ENCODE results near the gene TDRKH.
"Not testable (repeated sequence)": the region's sequence is repeated elsewhere in the genome, so short reads cannot be mapped to it uniquely, and the experiment has no call there.

Gene TDRKH

DNA sequence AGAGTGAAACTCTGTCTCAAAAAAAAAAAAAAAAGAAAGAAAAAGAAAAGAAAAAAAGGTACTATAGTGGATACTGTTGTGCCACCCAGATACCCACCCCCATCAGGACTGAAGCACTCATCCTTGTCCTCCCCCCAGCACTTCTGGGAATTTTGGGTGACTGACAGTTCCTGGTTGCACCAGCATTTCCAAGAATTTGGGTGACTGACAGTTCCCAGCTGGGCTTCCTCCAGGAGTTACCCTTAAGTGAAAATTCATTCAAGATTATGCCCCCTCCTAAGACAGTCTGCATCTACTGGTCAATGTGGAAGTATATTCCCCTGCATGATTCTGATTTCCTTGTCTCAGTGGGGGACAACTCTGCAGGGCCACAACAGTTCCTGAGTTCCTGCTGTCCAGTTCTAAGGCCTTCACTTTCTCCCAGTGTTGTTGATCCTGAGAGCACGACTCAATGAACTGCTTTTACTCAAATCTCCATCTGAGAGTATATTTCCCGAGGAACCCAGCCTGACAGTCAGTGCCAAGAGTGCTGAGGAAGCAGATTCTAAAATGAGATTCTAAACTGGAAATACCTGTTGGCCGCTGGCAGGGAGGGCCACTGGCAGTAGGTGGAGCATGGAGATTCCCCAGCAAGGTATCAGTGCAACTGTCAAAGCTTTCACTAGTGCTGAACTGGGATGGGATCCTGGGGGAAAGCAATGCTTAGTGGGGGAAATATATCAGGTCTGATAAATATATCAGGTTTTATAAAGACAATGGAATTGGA is 50.5 kb downstream of the TDRKH start:
- no peak overlapping the region for H3K4me3 ChIP-seq (ENCODE audit: control insufficient read depth, low read depth, low read length)
- DNase-seq (ENCODE audit: low read depth) = no peak
- TF ChIP-seq, protein P1, sequence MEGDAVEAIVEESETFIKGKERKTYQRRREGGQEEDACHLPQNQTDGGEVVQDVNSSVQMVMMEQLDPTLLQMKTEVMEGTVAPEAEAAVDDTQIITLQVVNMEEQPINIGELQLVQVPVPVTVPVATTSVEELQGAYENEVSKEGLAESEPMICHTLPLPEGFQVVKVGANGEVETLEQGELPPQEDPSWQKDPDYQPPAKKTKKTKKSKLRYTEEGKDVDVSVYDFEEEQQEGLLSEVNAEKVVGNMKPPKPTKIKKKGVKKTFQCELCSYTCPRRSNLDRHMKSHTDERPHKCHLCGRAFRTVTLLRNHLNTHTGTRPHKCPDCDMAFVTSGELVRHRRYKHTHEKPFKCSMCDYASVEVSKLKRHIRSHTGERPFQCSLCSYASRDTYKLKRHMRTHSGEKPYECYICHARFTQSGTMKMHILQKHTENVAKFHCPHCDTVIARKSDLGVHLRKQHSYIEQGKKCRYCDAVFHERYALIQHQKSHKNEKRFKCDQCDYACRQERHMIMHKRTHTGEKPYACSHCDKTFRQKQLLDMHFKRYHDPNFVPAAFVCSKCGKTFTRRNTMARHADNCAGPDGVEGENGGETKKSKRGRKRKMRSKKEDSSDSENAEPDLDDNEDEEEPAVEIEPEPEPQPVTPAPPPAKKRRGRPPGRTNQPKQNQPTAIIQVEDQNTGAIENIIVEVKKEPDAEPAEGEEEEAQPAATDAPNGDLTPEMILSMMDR (IDR thresholded peaks at IDR 0.05; ENCODE audit: control insufficient read depth, insufficient read depth, low read depth, low read length, missing control alignments) = no peak

- no peak overlapping the region for H3K4me3 ChIP-seq (ENCODE audit: control insufficient read depth, low read depth, low read length)
- TF ChIP-seq, protein P1 (IDR thresholded peaks at IDR 0.05; ENCODE audit: control insufficient read depth, insufficient read depth, low read depth, low read length, missing control alignments) = no peak
- no peak for DNase-seq (ENCODE audit: low read depth)
These were observed 52.8 kb downstream of the TDRKH start for GRCh38 chr1:151737479-151737878.

- H3K4me3 ChIP-seq (ENCODE audit: control insufficient read depth, low read depth, low read length) = no peak overlapping the region
- no peak for DNase-seq (ENCODE audit: low read depth)
- TF ChIP-seq, protein P1 (IDR thresholded peaks at IDR 0.05; ENCODE audit: control insufficient read depth, insufficient read depth, low read depth, low read length, missing control alignments) = no peak
These were observed 53.3 kb downstream of the TDRKH start for GRCh38 chr1:151737026-151737425.

- DNase-seq (ENCODE audit: low read depth); H3K4me3 ChIP-seq (ENCODE audit: control insufficient read depth, low read depth, low read length): not testable (repeated sequence)
These were observed 56.3 kb downstream of the TDRKH start for GRCh38 chr1:151733995-151734394.

GRCh38 chr1:151733126-151733525 is 57.2 kb downstream of the TDRKH start:
- TF ChIP-seq, protein P1 (IDR thresholded peaks at IDR 0.05; ENCODE audit: control insufficient read depth, insufficient read depth, low read depth, low read length, missing control alignments) = no peak
- no peak for DNase-seq (ENCODE audit: low read depth)
- no peak overlapping the region for H3K4me3 ChIP-seq (ENCODE audit: control insufficient read depth, low read depth, low read length)

- DNase-seq (ENCODE audit: low read depth) = no peak
- TF ChIP-seq, protein P1 (IDR thresholded peaks at IDR 0.05; ENCODE audit: control insufficient read depth, insufficient read depth, low read depth, low read length, missing control alignments) = no peak
- H3K4me3 ChIP-seq (ENCODE audit: control insufficient read depth, low read depth, low read length) = no peak overlapping the region
These were observed 60.4 kb downstream of the TDRKH start for GRCh38 chr1:151729966-151730291.

DNA sequence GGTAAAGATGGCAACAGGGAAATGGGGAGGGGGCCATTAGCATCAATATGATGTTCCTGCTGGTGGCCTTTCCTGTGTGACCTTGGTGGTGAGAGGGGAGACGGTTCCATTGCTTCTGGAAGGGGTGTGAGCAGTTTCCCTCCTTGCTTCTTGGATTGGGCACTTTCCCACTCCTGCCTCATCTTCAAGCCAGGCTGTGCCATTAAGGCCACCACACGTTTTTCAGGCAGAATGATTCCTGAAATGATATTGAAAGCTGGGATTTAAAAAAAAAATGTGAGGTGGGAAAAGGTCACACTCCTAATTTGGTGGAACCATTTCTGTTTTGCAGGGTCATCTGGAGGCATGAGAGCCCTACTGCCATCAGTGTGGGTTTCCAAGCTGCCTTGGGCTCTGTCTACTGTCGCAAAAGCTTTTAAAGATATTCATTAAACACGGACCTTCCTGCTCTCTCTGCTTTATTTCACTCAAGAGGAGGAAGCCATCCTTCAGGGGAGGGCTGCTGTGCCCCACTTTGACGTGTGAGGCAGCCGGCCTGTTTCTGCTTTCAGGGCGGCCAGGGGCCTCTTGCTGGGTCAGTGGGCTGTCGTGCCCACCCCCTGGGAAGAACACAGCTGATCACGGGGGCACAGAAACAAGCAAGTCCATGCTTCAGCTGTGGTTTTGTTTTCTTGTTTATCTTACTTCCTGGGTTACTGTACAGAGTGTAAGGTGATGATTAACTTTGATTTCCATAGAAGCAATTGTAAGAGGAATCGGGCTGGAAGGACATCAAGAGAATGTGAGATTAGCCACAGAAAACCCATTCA is 60.9 kb downstream of the TDRKH start:
- TF ChIP-seq, protein P1 (IDR thresholded peaks at IDR 0.05; ENCODE audit: control insufficient read depth, insufficient read depth, low read depth, low read length, missing control alignments) = no peak
- H3K4me3 ChIP-seq (ENCODE audit: control insufficient read depth, low read depth, low read length) = no peak overlapping the region
- no peak for DNase-seq (ENCODE audit: low read depth)
